Ishikawa (cell line): ENCODE results near the gene PRRG4.
A peak's percentile ranks its signal among the peaks of the same experiment; 100 is the strongest.

Experiments
- CEBPB ChIP-seq: IDR thresholded peaks from 2 replicates; pipeline ENCODE4 v1.6.1; 2012
- CREB1 ChIP-seq: IDR thresholded peaks from 2 replicates; pipeline ENCODE4 v1.6.1; 2012; ENCODE audit warnings: low read depth
- EGR1 ChIP-seq: IDR thresholded peaks from 2 replicates; pipeline ENCODE4 v1.6.1; 2012
- EP300 ChIP-seq: IDR thresholded peaks from 2 replicates; pipeline ENCODE4 v1.6.1; 2012; ENCODE audit warnings: borderline replicate concordance
- FOXM1 ChIP-seq: IDR thresholded peaks from 2 replicates; pipeline ENCODE4 v1.6.1; 2012; ENCODE audit warnings: low read depth, borderline replicate concordance
- MAX ChIP-seq: IDR thresholded peaks from 2 replicates; pipeline ENCODE4 v1.6.1; 2012
- NFIC ChIP-seq: IDR thresholded peaks from 2 replicates; pipeline ENCODE4 v1.6.1; 2012
- RAD21 ChIP-seq: IDR thresholded peaks from 2 replicates; pipeline ENCODE4 v1.6.1; 2012; ENCODE audit warnings: low read depth
- REST ChIP-seq: IDR thresholded peaks from 2 replicates; pipeline ENCODE4 v1.6.1; 2012; ENCODE audit warnings: low read depth, mild to moderate bottlenecking
- TAF1 ChIP-seq: IDR thresholded peaks from 2 replicates; pipeline ENCODE4 v1.6.1; 2012; ENCODE audit warnings: low read depth, mild to moderate bottlenecking
- TCF12 ChIP-seq: IDR thresholded peaks from 2 replicates; pipeline ENCODE4 v1.6.1; 2012; ENCODE audit warnings: low read depth
- TEAD4 ChIP-seq: IDR thresholded peaks from 2 replicates; pipeline ENCODE4 v1.6.1; 2012
- USF1 ChIP-seq: IDR thresholded peaks from 2 replicates; pipeline ENCODE4 v1.6.1; 2012
- YY1 ChIP-seq: IDR thresholded peaks from 2 replicates; pipeline ENCODE4 v1.6.1; 2012; ENCODE audit warnings: low read depth
- ZBTB7A ChIP-seq: IDR thresholded peaks from 2 replicates; pipeline ENCODE4 v1.6.1; 2012; ENCODE audit warnings: low read depth

The PRRG4 gene

GRCh38 chr11:32829680-32830412 is at the start of gene PRRG4:
Gene PRRG4, plus strand, starts transcription at chr11:32829927. Its CDS starts 603 bp downstream, at chr11:32830530.
- TF ChIP-seq MAX (peak; percentile 48; the same call in 1 of the 2 replicates), REST (no peak), ZBTB7A (peak; percentile 46), YY1 (0 out of 2 replicates have a peak, but pooled peaks have one; percentile 15), NFIC (no peak), EGR1 (no peak), TCF12 (no peak)

GRCh38 chr11:32781721-32782120 is 48.0 kb upstream of the PRRG4 start:
- TF ChIP-seq TCF12 (no peak), FOXM1 (no peak), NFIC (no peak), ZBTB7A (no peak), RAD21 (no peak), REST (no peak), CEBPB (no peak), EGR1 (no peak), CREB1 (no peak), USF1 (no peak), TAF1 (no peak), MAX (no peak), EP300 (no peak), YY1 (no peak), TEAD4 (no peak)

- TF ChIP-seq NFIC (no peak), FOXM1 (no peak), TAF1 (no peak), TEAD4 (no peak), ZBTB7A (no peak), EP300 (no peak), YY1 (no peak), EGR1 (no peak), RAD21 (no peak), CREB1 (no peak), USF1 (no peak), TCF12 (no peak), CEBPB (no peak), REST (no peak), MAX (no peak)
These were observed 44.5 kb upstream of the PRRG4 start for GRCh38 chr11:32785262-32785661.

- TF ChIP-seq MAX: no peak
- TF ChIP-seq EGR1: no peak
- no peak for TF ChIP-seq TAF1
- no peak for TF ChIP-seq TCF12
These were observed 42.9 kb upstream of the PRRG4 start for GRCh38 chr11:32786811-32787210.
